Esophagus squamous epithelium (tissue), 5 donors: Measurements from ENCODE around the gene ACAP3. TPM values are rescaled to one million over a fixed set of nuclear protein-coding genes. Genes with fewer than 3 reads are reported as not detected.
A peak's percentile ranks its signal among the peaks of the same experiment; 100 is the strongest.

Source experiments
- DNase-seq: peaks from one replicate; lab custom pipeline; 2025; lab: John Stamatoyannopoulos, UW
- H3K27ac ChIP-seq, 4 donors: fragments of 200-600 bp; sonication (generic); one replicate each; pipeline ENCODE4 v1.5.1; 2016 to 2019; ENCODE audit warnings: mild to moderate bottlenecking in 1 of 4
- H3K27me3 ChIP-seq, 4 donors: fragments of 200-600 bp; sonication (generic); 1 replicate in 3 of 4; 2 replicates in 1 of 4; pipeline versions ENCODE4 v1.5.1 to v1.6.0; 2017 to 2021; ENCODE audit warnings: antibody characterized with exemption in 1 of 4
- H3K36me3 ChIP-seq, 3 donors: fragments of 200-600 bp; sonication (generic); one replicate each; pipeline ENCODE4 v1.5.1; 2016 to 2019
- H3K4me1 ChIP-seq, 3 donors: fragments of 200-600 bp; sonication (generic); one replicate each; pipeline ENCODE4 v1.5.1; 2017 to 2019
- H3K4me3 ChIP-seq, 4 donors: fragments of 200-600 bp; sonication (generic); 1 replicate in 3 of 4; 2 replicates in 1 of 4; pipeline ENCODE4 v1.5.1; 2016 to 2019; ENCODE audit warnings: mild to moderate bottlenecking in 2 of 4, moderate library complexity in 1 of 4
- H3K9me3 ChIP-seq, 3 donors: fragments of 200-600 bp; sonication (generic); one replicate each; pipeline ENCODE4 v1.5.1; 2016 to 2019
- CTCF ChIP-seq, 6 experiments: fragments of 450-650 bp in 4 of 6; fragments of 200-600 bp in 2 of 6; sonication (generic) in 2 of 6; IDR thresholded peaks; one replicate each; pipeline ENCODE4 v1.5.1; 2016 to 2019; ENCODE audit warnings: antibody characterized with exemption in 6 of 6, mild to moderate bottlenecking in 4 of 6, moderate library complexity in 4 of 6
- POLR2A ChIP-seq, 4 donors: fragments of 450-650 bp; IDR thresholded peaks; one replicate each; pipeline ENCODE4 v1.6.1; 2017; ENCODE audit warnings: antibody characterized with exemption in 4 of 4, mild to moderate bottlenecking in 4 of 4, moderate library complexity in 3 of 4
- WGBS, 2 donors: methylation state at CpG; one replicate each; pipeline ENCODE4 v1.1.5; 2018; 5-methylcytosine and 5-hydroxymethylcytosine counted together
- intact Hi-C: fragments of 100-400 bp; cut with DNase I; formaldehyde crosslinking; loops from one replicate; pipeline ENCODE4 v1.15.0; 2022
- total RNA-seq, 4 donors: library from RNA; depleted of rRNA; stranded (reverse); fragments of >200 nt; gene quantifications; one replicate each; pipeline ENCODE4 v1.1.0, GENCODE V29; 2016
- donor health status: DM: yes; HTN: yes; CAD: no.

The ACAP3 gene
- total RNA-seq, 4 donors from 2014 or later, result 36.4 to 66.7 (median 56.9) TPM

GRCh38 chr1:1291023-1291528 lies 16.7 kb downstream of the ACAP3 start:
- Histone ChIP-seq H3K36me3 (peaks cover 1 to 38% (median 9%) of the 10 kb centered on the region in 3 donors), H3K27ac (no peak overlapping the region), H3K4me1 (peaks cover 9 to 23% (median 11%) of the 10 kb centered on the region in 3 donors), H3K9me3 (no peaks in the 10 kb centered on the region), H3K4me3 (no peak overlapping the region), H3K27me3 (peaks cover 0 to 25% (median 0%) of the 10 kb centered on the region in 4 donors)
- TF ChIP-seq POLR2A (IDR thresholded peaks at IDR 0.05), result no peak
- TF ChIP-seq CTCF (IDR thresholded peaks at IDR 0.05), result no peak
- intact Hi-C loops, result loop anchor here (5.0 to 10.0 kb wide), 2 partner anchors 169 to 256 kb away; no protein-coding TSS in a partner anchor
- no peak for DNase-seq
- no CpG with 5 or more reads among the region's 28 CpGs for WGBS, 2 donors

GRCh38 chr1:1290238-1290731 lies 17.4 kb downstream of the ACAP3 start:
- H3K4me3 ChIP-seq, result no peak overlapping the region
- intact Hi-C loops, result loop anchor here (5.0 to 10.0 kb wide), 2 partner anchors 168 to 255 kb away; no protein-coding TSS in a partner anchor
- peaks cover 0 to 33% (median 0%) of the 10 kb centered on the region in 4 donors for H3K27me3 ChIP-seq
- WGBS, 2 donors, result 17 to 45% methylated on average over 1 to 12 of the region's 15 CpGs
- no peak overlapping the region for H3K27ac ChIP-seq
- H3K36me3 ChIP-seq, result peaks cover 0 to 30% (median under 1%) of the 10 kb centered on the region in 3 donors
- TF ChIP-seq CTCF (IDR thresholded peaks at IDR 0.05), result peak; percentile 46 to 85 (median 66)
- TF ChIP-seq POLR2A (IDR thresholded peaks at IDR 0.05), result no peak
- no peaks in the 10 kb centered on the region for H3K9me3 ChIP-seq
- H3K4me1 ChIP-seq, result peaks cover 9 to 30% (median 11%) of the 10 kb centered on the region in 3 donors
- no peak for DNase-seq

- intact Hi-C loops, result no loop called here
These were observed 20.2 kb downstream of the ACAP3 start for GRCh38 chr1:1287288-1288110.

GRCh38 chr1:1286313-1287261 lies 21.1 kb downstream of the ACAP3 start:
- no peaks in the 10 kb centered on the region for H3K36me3 ChIP-seq
- no peak for TF ChIP-seq CTCF (IDR thresholded peaks at IDR 0.05)
- no peak for TF ChIP-seq POLR2A (IDR thresholded peaks at IDR 0.05)
- H3K27me3 ChIP-seq, result peaks cover 0 to 44% (median 0%) of the 10 kb centered on the region in 4 donors
- intact Hi-C loops, result no loop called here
- H3K4me1 ChIP-seq, result peaks cover 15 to 43% (median 16%) of the 10 kb centered on the region in 3 donors
- no peak overlapping the region for H3K4me3 ChIP-seq
- no peak for DNase-seq
- H3K9me3 ChIP-seq, result no peaks in the 10 kb centered on the region
- H3K27ac ChIP-seq, result no peak overlapping the region
- WGBS, 2 donors, result 20 to 50% methylated on average over 1 to 2 of the region's 50 CpGs

More at GRCh38 chr1:1287288-1288110, 20.2 kb downstream of the ACAP3 start:
- TF ChIP-seq CTCF (IDR thresholded peaks at IDR 0.05) (no peak), POLR2A (IDR thresholded peaks at IDR 0.05) (no peak)
- Histone ChIP-seq H3K4me1 (peaks cover 9 to 43% (median 11%) of the 10 kb centered on the region in 3 donors), H3K27ac (no peak overlapping the region), H3K27me3 (peaks cover 0 to 44% (median 0%) of the 10 kb centered on the region in 4 donors), H3K4me3 (no peak overlapping the region), H3K9me3 (no peaks in the 10 kb centered on the region), H3K36me3 (peaks cover 0 to 2% (median 0%) of the 10 kb centered on the region in 3 donors)
- no peak for DNase-seq
- 37 to 79% methylated on average over 2 to 18 of the region's 46 CpGs for WGBS, 2 donors
